GM12878 (cell line): ENCODE results near the gene CSRP3. TPM values are rescaled to one million over a fixed set of nuclear protein-coding genes. Genes with fewer than 3 reads are reported as not detected.

Experiments used
- MXI1 ChIP-seq: fragments of 150-350 bp; IDR thresholded peaks from 2 replicates; pipeline ENCODE4 v1.6.1; 2011; ENCODE audit warnings: low read depth, mild to moderate bottlenecking, inconsistent platforms, low read length, improper control_type of control experiment
- TCF12 ChIP-seq: IDR thresholded peaks from 2 replicates; pipeline ENCODE4 v1.6.1; 2011; ENCODE audit warnings: low read depth, mild to moderate bottlenecking, low read length
- ZNF24 ChIP-seq: fragments of 450-650 bp; IDR thresholded peaks from 2 replicates; pipeline ENCODE4 v1.6.1; 2017; ENCODE audit warnings: antibody characterized with exemption, mild to moderate bottlenecking
- polyA plus RNA-seq, 11 experiments: library from polyadenylated mRNA; depleted of rRNA in 4 of 11; unstranded in 6 of 11; stranded (reverse) in 5 of 11; fragments of >200 nt; fragmentation: Nextera tagmentation in 4 of 11; fragmentation: Illumina TruSeq in 1 of 11; extraction: Ambion mirVana in 4 of 11; extraction: Trizol in 1 of 11; gene quantifications; 1 replicate in 1 of 11; 2 replicates in 10 of 11; pipeline versions ENCODE4 v1.2.1 to v1.2.3, GENCODE V29; 2011 to 2016; ENCODE audit warnings: inconsistent platforms in 2 of 11, missing spikeins in 2 of 11, low read depth in 1 of 11
- total RNA-seq, 4 experiments: library from RNA; depleted of rRNA in 3 of 4; stranded (reverse); fragments of >200 nt in 3 of 4; fragmentation: Illumina TruSeq in 1 of 4; extraction: Trizol in 1 of 4; gene quantifications; 2 replicates each; pipeline versions ENCODE4 v1.2.1 to v1.2.3, GENCODE V29; 2013 to 2021
- TF ChIP-seq, protein P1 (sequence below): fragments of 450-650 bp; IDR thresholded peaks from 2 replicates; pipeline ENCODE4 v1.6.1; 2017; ENCODE audit warnings: antibody characterized with exemption, mild to moderate bottlenecking, moderate library complexity

The CSRP3 gene
- total and polyA plus RNA-seq, 10 of the 15 experiments (the other 5 are each of a cell fraction or from before 2014, with no cell fraction given): not detected

DNA sequence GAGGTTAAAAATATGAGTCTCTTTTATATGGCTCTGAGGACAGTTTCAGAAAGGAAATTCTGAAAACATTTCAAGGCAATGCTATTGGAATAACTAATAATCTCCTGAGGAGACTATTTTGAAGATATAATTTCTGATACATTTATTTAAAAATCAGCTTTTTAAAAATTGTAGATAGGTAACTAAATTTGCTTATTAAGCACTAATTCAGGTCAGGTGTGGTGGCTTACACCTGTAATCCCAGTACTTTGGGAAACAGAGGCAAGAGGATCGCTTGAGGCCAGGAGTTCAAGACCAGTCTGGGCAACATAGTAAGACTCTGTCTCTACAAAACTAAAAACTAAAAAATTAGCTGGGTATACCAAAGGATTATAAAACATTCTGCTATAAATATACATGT lies 67.8 kb downstream of the CSRP3 start (continued):
- TF ChIP-seq, protein P1, sequence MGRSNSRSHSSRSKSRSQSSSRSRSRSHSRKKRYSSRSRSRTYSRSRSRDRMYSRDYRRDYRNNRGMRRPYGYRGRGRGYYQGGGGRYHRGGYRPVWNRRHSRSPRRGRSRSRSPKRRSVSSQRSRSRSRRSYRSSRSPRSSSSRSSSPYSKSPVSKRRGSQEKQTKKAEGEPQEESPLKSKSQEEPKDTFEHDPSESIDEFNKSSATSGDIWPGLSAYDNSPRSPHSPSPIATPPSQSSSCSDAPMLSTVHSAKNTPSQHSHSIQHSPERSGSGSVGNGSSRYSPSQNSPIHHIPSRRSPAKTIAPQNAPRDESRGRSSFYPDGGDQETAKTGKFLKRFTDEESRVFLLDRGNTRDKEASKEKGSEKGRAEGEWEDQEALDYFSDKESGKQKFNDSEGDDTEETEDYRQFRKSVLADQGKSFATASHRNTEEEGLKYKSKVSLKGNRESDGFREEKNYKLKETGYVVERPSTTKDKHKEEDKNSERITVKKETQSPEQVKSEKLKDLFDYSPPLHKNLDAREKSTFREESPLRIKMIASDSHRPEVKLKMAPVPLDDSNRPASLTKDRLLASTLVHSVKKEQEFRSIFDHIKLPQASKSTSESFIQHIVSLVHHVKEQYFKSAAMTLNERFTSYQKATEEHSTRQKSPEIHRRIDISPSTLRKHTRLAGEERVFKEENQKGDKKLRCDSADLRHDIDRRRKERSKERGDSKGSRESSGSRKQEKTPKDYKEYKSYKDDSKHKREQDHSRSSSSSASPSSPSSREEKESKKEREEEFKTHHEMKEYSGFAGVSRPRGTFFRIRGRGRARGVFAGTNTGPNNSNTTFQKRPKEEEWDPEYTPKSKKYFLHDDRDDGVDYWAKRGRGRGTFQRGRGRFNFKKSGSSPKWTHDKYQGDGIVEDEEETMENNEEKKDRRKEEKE: no peak
- TF ChIP-seq ZNF24 (no peak), MXI1 (no peak), TCF12 (no peak)

Other genes starting within 250 kb of the CSRP3 start
- gene MRGPRX2, start 141.3 kb downstream of the CSRP3 start, total RNA-seq (2014; rRNA removed): 0.11 TPM in 1 of 2 replicates, not detected in the other
- gene MRGPRX2, start 141.3 kb downstream of the CSRP3 start, total RNA-seq (2014; rRNA removed; fragmentation: Illumina TruSeq; extraction: Trizol): not detected in 2 replicates
- not detected in 2 replicates for gene MRGPRX2, start 141.3 kb downstream of the CSRP3 start, total RNA-seq (2021)
- gene MRGPRX2, start 141.3 kb downstream of the CSRP3 start, polyA plus RNA-seq (2011; rRNA removed): 0.03 TPM in 1 of 2 replicates, not detected in the other
- gene MRGPRX2, start 141.3 kb downstream of the CSRP3 start, polyA plus RNA-seq (2014; fragmentation: Illumina TruSeq; extraction: Trizol): not detected in 2 replicates
- gene MRGPRX2, start 141.3 kb downstream of the CSRP3 start, polyA plus RNA-seq (2014; fragmentation: Nextera tagmentation; extraction: Ambion mirVana): not detected
- not detected in 2 replicates for gene MRGPRX2, start 141.3 kb downstream of the CSRP3 start, polyA plus RNA-seq (2014; rRNA removed)
- not detected for gene MRGPRX2, start 141.3 kb downstream of the CSRP3 start, polyA plus RNA-seq (2016; fragmentation: Nextera tagmentation; extraction: Ambion mirVana)
- 20.1 and 27.0 TPM in 2 replicates for gene ZDHHC13, start 84.8 kb downstream of the CSRP3 start, total RNA-seq (2014; rRNA removed)
- 20.8 and 21.4 TPM in 2 replicates for gene ZDHHC13, start 84.8 kb downstream of the CSRP3 start, total RNA-seq (2014; rRNA removed; fragmentation: Illumina TruSeq; extraction: Trizol)
- 18.1 and 20.0 TPM in 2 replicates for gene ZDHHC13, start 84.8 kb downstream of the CSRP3 start, total RNA-seq (2021)
- gene ZDHHC13, start 84.8 kb downstream of the CSRP3 start, polyA plus RNA-seq (2011; rRNA removed): 34.2 and 43.4 TPM in 2 replicates
- gene ZDHHC13, start 84.8 kb downstream of the CSRP3 start, polyA plus RNA-seq (2014; fragmentation: Illumina TruSeq; extraction: Trizol): 21.5 and 24.5 TPM in 2 replicates
- 1 to 10 TPM; 8.5 to 9.6 TPM for gene ZDHHC13, start 84.8 kb downstream of the CSRP3 start, polyA plus RNA-seq (2014; fragmentation: Nextera tagmentation; extraction: Ambion mirVana)
- gene ZDHHC13, start 84.8 kb downstream of the CSRP3 start, polyA plus RNA-seq (2014; rRNA removed): 17.4 and 18.5 TPM in 2 replicates
- 10 to 100 TPM; 23.3 to 26.3 TPM for gene ZDHHC13, start 84.8 kb downstream of the CSRP3 start, polyA plus RNA-seq (2016; fragmentation: Nextera tagmentation; extraction: Ambion mirVana)
- gene E2F8, start 39.0 kb upstream of the CSRP3 start, total RNA-seq (2014; rRNA removed): 12.7 and 13.9 TPM in 2 replicates
- gene E2F8, start 39.0 kb upstream of the CSRP3 start, total RNA-seq (2014; rRNA removed; fragmentation: Illumina TruSeq; extraction: Trizol): 16.8 TPM in 2 replicates
- 15.6 and 20.3 TPM in 2 replicates for gene E2F8, start 39.0 kb upstream of the CSRP3 start, total RNA-seq (2021)
- 22.3 and 27.2 TPM in 2 replicates for gene E2F8, start 39.0 kb upstream of the CSRP3 start, polyA plus RNA-seq (2011; rRNA removed)
- 28.1 and 29.2 TPM in 2 replicates for gene E2F8, start 39.0 kb upstream of the CSRP3 start, polyA plus RNA-seq (2014; fragmentation: Illumina TruSeq; extraction: Trizol)
- 1 to 10 TPM; 8.8 to 9.2 TPM for gene E2F8, start 39.0 kb upstream of the CSRP3 start, polyA plus RNA-seq (2014; fragmentation: Nextera tagmentation; extraction: Ambion mirVana)
- 14.8 and 15.0 TPM in 2 replicates for gene E2F8, start 39.0 kb upstream of the CSRP3 start, polyA plus RNA-seq (2014; rRNA removed)
- gene E2F8, start 39.0 kb upstream of the CSRP3 start, polyA plus RNA-seq (2016; fragmentation: Nextera tagmentation; extraction: Ambion mirVana): 10 to 100 TPM; 20.3 to 22.5 TPM